Measurements from ENCODE around the gene FBXO21.

DNA sequence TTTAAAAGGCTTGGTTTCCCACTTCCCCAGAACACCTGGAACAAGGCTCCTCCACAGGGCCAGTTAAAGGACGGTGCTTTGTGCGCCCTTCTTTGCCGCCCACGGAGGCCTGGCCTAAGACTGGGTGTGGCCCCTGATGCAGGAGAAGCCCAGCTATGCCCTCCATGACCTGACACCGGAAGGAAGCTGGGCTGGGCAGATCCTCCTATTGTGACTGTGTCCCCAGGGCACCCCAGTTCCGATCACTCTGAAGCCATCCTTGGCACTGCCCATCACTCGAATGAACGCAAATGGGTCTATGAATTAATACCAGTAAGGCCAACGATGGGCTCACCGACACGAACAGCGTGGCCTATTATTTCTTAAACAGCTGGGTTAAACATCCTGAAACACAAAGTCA is 42.6 kb downstream of the FBXO21 start:
- no peak for TF ChIP-seq CTCF (conservative IDR thresholded peaks at IDR 0.05 in 1 of 2, IDR thresholded peaks at IDR 0.05 in 1 of 2; ENCODE audit: low read depth in 1 of 2, low read length in 2 of 2)
- TF ChIP-seq EZH2 (IDR thresholded peaks at IDR 0.05; ENCODE audit: low read length, missing control alignments) = no peak
